Measurements from ENCODE around the gene ITGB3. TPM values are rescaled to one million over a fixed set of nuclear protein-coding genes. Genes with fewer than 3 reads are reported as not detected.

The ITGB3 gene
- total RNA-seq, 1 experiment from 2014 or later: 28.0 TPM

DNA sequence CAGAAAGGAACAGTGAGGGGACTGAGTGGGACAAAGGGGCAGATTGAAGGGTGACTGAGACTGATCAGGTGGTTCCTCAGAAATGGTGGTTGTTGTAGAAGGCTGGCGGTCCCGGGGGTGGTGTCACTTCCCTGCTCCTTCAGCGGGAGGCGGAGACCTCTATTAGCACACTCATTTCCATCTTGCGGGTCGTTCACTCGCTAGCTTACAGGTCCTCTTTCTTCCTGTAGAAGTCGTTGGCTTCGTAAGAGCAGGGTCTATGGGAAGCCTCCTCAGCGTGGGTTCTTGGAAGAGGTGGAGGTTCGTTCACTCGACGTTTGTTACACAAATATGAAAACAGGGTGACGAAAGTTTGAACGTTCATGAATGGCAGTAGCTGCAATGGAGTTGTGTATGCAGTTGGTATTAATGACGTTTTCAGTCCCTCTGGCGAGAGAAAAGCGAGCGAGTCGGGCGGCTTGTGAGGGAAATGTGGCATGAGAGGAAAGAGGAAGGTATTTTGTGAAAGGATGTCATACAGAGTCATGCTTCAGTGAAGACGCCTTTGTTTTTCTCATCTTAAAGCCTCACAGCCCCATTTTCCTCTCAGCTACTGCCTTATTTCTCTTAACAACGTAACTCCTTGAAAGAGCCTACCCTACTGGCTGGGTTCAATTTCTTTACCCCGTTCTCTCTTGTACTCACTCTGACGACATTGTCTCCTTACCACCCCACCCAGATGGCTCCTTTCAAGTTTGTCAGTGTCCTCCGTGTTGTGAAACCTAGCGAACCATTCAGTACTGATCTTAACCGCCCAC, 70.8 kb downstream of the ITGB3 start:
- no peaks in the 10 kb centered on the region for H3K36me3 ChIP-seq
- peak overlapping the region; percentile 65 for H3K27ac ChIP-seq
- H3K27me3 ChIP-seq: no peaks in the 10 kb centered on the region
- DNase-seq: peak; percentile 75 to 81
- peaks cover 4% of the 10 kb centered on the region; the same call in 1 of the 2 replicates for H3K9me3 ChIP-seq (replicated peaks)
- H3K4me3 ChIP-seq: peak overlapping the region; percentile 62
- H3K4me1 ChIP-seq: no peaks in the 10 kb centered on the region

- Histone ChIP-seq H3K4me3 (no peak overlapping the region), H3K36me3 (no peaks in the 10 kb centered on the region), H3K9me3 (replicated peaks) (peaks cover 4% of the 10 kb centered on the region; the same call in 1 of the 2 replicates), H3K27me3 (no peaks in the 10 kb centered on the region), H3K4me1 (no peaks in the 10 kb centered on the region), H3K27ac (no peak overlapping the region)
- no peak for DNase-seq
These were observed 71.5 kb downstream of the ITGB3 start for GRCh38 chr17:47325176-47325575.

DNA sequence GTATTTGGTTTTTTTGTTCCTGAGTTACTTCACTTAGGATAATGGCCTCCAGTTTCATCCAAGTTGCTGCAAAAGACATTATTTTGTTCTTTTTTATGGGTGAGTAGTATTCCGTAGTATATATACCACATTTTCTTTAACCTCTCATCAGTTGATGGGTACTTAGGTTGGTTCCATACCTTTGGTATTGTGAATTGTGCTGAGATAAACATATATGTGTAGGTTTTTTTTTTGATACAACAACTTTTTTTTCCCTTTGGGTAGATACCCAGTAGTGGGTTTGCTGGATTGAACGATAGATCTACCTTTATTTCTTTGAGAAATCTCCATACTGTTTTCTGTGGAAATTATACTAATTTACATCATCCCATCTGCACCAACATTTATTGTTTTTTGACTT, 76.9 kb downstream of the ITGB3 start:
- H3K9me3 ChIP-seq (replicated peaks): no peaks in the 10 kb centered on the region
- no peak overlapping the region for H3K27ac ChIP-seq
- no peak for DNase-seq

DNA sequence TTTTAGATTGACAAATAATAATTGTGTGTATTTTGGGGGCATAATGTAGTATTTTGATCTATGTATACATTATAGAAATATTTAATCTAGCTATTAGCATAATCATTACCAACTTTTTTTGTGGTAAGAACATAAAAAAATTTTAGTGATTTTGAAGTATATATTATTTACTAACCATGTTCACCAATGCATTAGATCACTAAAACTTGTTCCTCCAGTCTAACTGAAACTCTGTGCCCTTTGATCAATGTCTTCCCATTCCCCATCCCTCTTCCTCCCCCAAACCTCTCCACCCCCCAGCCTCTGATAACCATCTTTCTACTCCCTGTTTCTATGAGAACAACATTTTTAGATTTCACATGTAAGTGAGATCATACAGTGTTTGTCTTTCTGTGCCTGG, 78.7 kb downstream of the ITGB3 start:
- H3K4me3 ChIP-seq: no peak overlapping the region
- no peaks in the 10 kb centered on the region; the same call in 1 of the 2 replicates for H3K36me3 ChIP-seq
- H3K9me3 ChIP-seq (replicated peaks): no peaks in the 10 kb centered on the region
- no peak overlapping the region for H3K27ac ChIP-seq
- H3K4me1 ChIP-seq: 0 out of 2 replicates have a peak, but pooled peaks cover 2% of the 10 kb centered on the region
- DNase-seq: no peak
- no peaks in the 10 kb centered on the region for H3K27me3 ChIP-seq

More for the DNA sequence above, 76.9 kb downstream of the ITGB3 start:
- H3K4me1 ChIP-seq: 0 out of 2 replicates have a peak, but pooled peaks cover 2% of the 10 kb centered on the region
- no peak overlapping the region for H3K4me3 ChIP-seq
- no peaks in the 10 kb centered on the region for H3K27me3 ChIP-seq
- no peaks in the 10 kb centered on the region; the same call in 1 of the 2 replicates for H3K36me3 ChIP-seq

DNA sequence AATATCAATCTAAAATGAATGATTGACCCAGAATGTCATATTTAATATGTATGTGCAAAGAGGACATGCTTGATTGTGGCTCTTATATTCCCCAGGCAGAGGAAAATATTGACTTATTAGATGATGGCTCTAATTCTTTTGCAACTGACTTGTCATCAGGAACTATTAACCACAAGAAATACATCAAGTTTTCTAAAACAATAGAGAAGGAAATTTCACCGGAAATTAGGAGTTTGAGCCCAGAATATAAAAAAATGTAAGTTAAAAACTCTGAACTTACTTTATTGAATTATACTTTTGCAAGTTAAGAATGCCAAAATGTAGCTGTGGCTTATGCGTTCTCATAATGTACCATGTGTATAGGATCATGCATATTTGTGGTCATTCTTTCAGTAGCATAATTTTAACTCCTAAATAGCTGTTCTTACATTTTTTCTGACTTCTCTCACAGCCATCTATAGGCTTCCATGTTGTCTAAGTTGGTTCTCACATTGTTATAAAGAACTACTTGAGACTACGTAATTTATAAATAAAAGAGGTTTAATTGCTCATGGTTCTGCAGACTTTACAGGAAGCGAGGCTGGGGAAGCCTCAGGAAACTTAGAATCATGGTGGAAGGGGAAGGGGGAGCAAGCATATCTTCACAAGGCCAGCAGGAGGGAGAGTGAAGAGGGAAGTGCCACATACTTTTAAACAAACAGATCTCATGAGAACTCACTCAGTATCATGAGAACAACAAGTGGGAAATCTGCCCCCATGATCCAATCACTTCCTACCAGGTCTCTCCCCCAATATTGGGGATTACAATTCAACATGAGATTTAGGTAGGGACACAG, 81.7 kb downstream of the ITGB3 start:
- no peak for DNase-seq
- no peaks in the 10 kb centered on the region for H3K9me3 ChIP-seq (replicated peaks)
- no peak overlapping the region for H3K4me3 ChIP-seq
- H3K27me3 ChIP-seq: no peaks in the 10 kb centered on the region
- H3K36me3 ChIP-seq: no peaks in the 10 kb centered on the region; the same call in 1 of the 2 replicates
- H3K4me1 ChIP-seq: 0 out of 2 replicates have a peak, but pooled peaks cover 2% of the 10 kb centered on the region
- H3K27ac ChIP-seq: no peak overlapping the region

GRCh38 chr17:47338026-47338425, 84.4 kb downstream of the ITGB3 start:
- H3K27ac ChIP-seq: no peak overlapping the region
- no peak overlapping the region for H3K4me3 ChIP-seq
- no peaks in the 10 kb centered on the region for H3K9me3 ChIP-seq (replicated peaks)
- no peaks in the 10 kb centered on the region; the same call in 1 of the 2 replicates for H3K36me3 ChIP-seq
- 0 out of 2 replicates have a peak, but pooled peaks cover 2% of the 10 kb centered on the region for H3K4me1 ChIP-seq
- H3K27me3 ChIP-seq: no peaks in the 10 kb centered on the region
- no peak for DNase-seq

GRCh38 chr17:47352848-47353247, 99.2 kb downstream of the ITGB3 start:
- Histone ChIP-seq H3K4me3 (no peak overlapping the region), H3K4me1 (no peaks in the 10 kb centered on the region), H3K27me3 (no peaks in the 10 kb centered on the region), H3K36me3 (no peaks in the 10 kb centered on the region), H3K9me3 (replicated peaks) (no peaks in the 10 kb centered on the region), H3K27ac (no peak overlapping the region)
- DNase-seq: no peak

- Histone ChIP-seq H3K27ac (no peak overlapping the region), H3K27me3 (no peaks in the 10 kb centered on the region), H3K4me3 (no peak overlapping the region), H3K9me3 (replicated peaks) (no peaks in the 10 kb centered on the region), H3K4me1 (no peaks in the 10 kb centered on the region), H3K36me3 (no peaks in the 10 kb centered on the region)
- DNase-seq: no peak
These were observed 105.0 kb downstream of the ITGB3 start for GRCh38 chr17:47358652-47359051.

Other genes starting within 250 kb of the ITGB3 start
- gene CDC27, start 64.5 kb upstream of the ITGB3 start, total RNA-seq (2014; rRNA removed; shearing (Covaris generic)): 163 and 205 TPM in 2 replicates
- gene MYL4, start 44.5 kb upstream of the ITGB3 start, total RNA-seq (2014; rRNA removed; shearing (Covaris generic)): 58.4 and 61.9 TPM in 2 replicates
- gene EFCAB13, start 70.1 kb downstream of the ITGB3 start, total RNA-seq (2014; rRNA removed; shearing (Covaris generic)): 4.7 and 7.0 TPM in 2 replicates